Adipose tissue (tissue), 3 donors: ENCODE measurements around the gene FAM83G. TPM values are rescaled to one million over a fixed set of nuclear protein-coding genes. Genes with fewer than 3 reads are reported as not detected.
"Not testable (repeated sequence)": the region's sequence is repeated elsewhere in the genome, so short reads cannot be mapped to it uniquely, and the experiment has no call there.

Experiments
- H3K27ac ChIP-seq: one replicate; pipeline ENCODE4 v1.5.1; 2013; ENCODE audit warnings: low read depth, low read length
- WGBS, 3 donors: extraction: QIAGEN DNeasy Blood & Tissue Kit; methylation state at CpG; one replicate each; pipeline ENCODE4 v1.1.7; 2013; 5-methylcytosine and 5-hydroxymethylcytosine counted together
- polyA plus RNA-seq, 3 donors: library from polyadenylated mRNA; stranded (reverse); fragments of 200-250 nt; gene quantifications; one replicate each; pipeline ENCODE4 v1.2.3, GENCODE V29; 2013
- donor health status: healthy with polysubstance abuse.
- donor health status: Bipolar disorder and iron deficiency.
- donor health status: healthy.

Gene FAM83G
- 1 to 10 TPM in 2 of 3 donors, under 1 TPM in 1; 0.90 to 5.8 (median 4.9) TPM for polyA plus RNA-seq

GRCh38 chr17:19004421-19005136 is at the start of gene FAM83G:
Gene FAM83G, minus strand, starts transcription at chr17:19004764. Its CDS starts 723 bp downstream, at chr17:19004041.
- WGBS, 3 donors: 3 to 8% (median 6%) methylated on average over 58 to 67 of the region's 67 CpGs
- H3K27ac ChIP-seq: no peak within 1 kb of the TSS

- WGBS, 3 donors: 14 to 64% (median 57%) methylated on average over 2 to 4 of the region's 7 CpGs
- not testable (repeated sequence) for H3K27ac ChIP-seq
Measured at GRCh38 chr17:19048826-19049225, 44.3 kb upstream of the FAM83G start.

DNA sequence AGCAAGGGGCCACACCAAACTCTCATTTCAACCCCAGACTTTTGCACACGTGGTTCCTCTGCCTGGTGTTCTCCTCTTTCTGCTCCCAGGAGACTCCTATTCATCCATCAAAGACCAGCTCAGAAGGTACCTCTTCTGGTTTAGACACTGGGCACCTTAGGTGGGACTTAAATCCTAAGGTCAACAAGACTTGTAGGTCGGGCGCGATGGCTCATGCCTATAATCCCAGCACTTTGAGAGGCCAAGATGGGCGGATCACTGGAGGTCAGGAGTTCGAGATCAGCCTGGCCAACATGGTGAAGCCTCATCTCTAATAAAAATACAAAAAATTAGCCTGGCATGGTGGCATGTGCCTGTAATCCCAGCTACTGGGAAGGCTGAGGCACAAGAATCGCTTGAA is 42.9 kb upstream of the FAM83G start:
- WGBS, 3 donors: 93 to 98% (median 95%) methylated on average over 5 of the region's 7 CpGs
- not testable (repeated sequence) for H3K27ac ChIP-seq

DNA sequence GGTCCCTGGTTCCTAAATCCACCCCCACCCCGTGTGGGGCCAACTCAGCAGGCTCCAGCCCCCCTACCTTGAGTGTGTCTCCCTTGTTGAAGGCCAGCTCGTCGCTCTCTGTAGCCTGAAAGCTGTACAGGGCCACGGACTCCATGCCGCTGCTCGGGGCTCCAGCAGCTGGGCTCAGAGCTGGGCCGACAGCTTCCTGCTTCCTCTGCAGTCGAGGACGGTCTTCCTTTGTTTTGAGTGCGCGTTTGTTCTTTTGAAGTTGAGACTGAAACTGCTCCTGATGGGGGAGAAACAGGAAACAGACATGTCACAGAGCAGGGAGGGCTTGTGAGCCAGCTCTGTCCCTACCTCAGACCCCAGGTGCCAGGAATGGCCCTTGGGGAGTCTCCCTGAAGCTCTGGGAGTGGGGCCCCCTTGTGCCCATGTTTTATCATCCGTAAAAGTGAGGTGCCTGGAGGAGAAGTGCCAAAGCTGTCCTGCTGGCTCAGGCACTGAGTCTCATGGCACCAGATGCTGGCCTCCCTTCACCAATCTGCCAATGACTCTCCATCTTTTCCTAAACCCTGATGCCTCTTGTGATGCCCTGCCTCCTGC is 42.3 kb upstream of the FAM83G start, which contains the start of gene GRAP:
TSS of gene GRAP (minus strand) at position 176 of the 594 bp plus-strand sequence. CDS start at position 145, 31 bp downstream.
- WGBS, 3 donors: no CpG with 5 or more reads among the region's 12 CpGs
- not testable (repeated sequence) for H3K27ac ChIP-seq

- H3K27ac ChIP-seq: not testable (repeated sequence)
- no CpG with 5 or more reads among the region's 9 CpGs for WGBS, 3 donors
Measured at GRCh38 chr17:19044643-19045042, 40.1 kb upstream of the FAM83G start.

DNA sequence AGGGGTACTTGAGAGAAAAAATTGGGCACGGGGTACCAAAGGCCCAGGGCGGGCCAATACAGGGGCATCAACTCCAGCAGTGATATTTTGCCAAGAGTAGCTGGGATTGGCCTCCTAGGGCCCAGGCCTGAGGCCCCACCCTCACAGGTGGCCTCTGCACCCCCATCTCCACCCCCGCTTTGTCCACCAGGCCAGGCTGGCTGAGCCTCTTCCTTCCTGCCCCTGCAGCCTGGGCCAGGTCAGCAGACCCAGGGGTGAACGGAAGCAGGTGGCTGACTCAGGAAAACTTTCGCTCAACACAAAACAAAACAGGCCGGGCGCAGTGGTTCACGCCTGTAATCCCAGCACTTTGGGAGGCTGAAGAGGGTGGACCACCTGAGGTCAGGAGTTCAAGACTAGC is 38.5 kb upstream of the FAM83G start:
- WGBS, 3 donors: no CpG with 5 or more reads among the region's 8 CpGs
- not testable (repeated sequence) for H3K27ac ChIP-seq

DNA sequence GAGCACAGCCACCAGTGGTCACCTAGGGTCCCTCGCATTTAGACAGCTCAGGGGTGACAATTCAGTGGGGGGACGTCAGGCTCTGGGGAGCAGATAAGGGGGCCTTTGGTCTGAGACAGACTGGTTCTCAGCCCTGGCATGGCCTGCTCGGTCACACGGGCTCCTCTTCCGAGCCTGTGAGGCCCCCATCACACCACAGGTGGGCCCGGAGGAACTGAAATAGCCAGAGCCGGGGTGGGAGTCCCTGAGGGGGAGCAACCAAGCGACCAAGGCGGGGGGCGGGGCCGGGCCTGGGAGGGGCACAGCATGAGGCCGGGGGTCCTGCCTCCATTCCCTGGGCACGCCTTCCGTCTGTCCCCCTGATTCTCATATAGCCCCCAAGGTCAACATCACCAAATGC is 37.8 kb upstream of the FAM83G start:
- WGBS, 3 donors: no CpG with 5 or more reads among the region's 14 CpGs
- not testable (repeated sequence) for H3K27ac ChIP-seq

DNA sequence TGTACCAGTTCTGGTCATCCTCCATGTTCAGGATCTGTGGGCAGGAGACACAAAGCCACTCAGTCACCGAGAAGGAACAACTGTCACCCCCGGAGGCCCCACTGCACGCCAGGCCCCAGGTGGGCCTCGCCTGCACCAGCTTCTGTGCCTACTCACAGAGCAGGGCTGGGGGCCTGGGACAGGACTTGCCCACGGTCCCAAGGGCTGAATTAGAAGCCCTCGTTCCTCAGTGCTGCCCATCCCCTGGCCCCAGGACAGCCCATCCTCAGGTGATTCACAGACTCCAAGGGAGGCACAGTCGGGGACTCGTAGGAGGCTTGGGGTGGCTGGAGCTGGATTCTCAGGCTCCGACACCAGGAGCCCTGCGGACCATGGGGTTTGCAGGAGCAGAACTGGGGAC is 37.3 kb upstream of the FAM83G start:
- not testable (repeated sequence) for H3K27ac ChIP-seq
- WGBS, 3 donors: 73 to 100% (median 79%) methylated on average over 1 to 2 of the region's 10 CpGs

GRCh38 chr17:19040350-19040749 is 35.8 kb upstream of the FAM83G start:
- WGBS, 3 donors: no CpG with 5 or more reads among the region's 9 CpGs
- H3K27ac ChIP-seq: not testable (repeated sequence)

DNA sequence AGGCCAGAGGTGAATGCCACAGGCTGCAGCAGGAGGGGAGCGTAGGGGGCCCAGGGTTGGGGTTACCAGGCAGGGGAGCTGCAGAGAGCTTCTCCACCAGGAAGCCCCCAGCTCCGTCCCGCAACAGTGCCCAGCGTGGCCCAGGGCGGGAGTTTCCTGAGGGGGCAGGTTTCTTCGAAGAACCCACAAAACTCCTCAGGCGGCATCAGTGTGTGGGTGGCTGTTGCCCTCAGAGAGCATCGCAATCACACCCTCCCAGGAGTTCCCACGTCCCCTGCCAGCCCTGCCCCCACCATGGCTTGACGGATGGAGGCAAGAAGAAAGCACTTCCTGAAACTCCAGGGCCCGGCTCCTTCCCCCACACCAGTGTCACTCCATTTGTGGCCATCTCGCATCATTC is 34.2 kb upstream of the FAM83G start:
- not testable (repeated sequence) for H3K27ac ChIP-seq
- WGBS, 3 donors: no CpG with 5 or more reads among the region's 12 CpGs

- WGBS, 3 donors: no CpG with 5 or more reads among the region's 17 CpGs
- H3K27ac ChIP-seq: not testable (repeated sequence)
Measured at GRCh38 chr17:19038007-19038406, 33.4 kb upstream of the FAM83G start.

GRCh38 chr17:19037547-19037946 is 33.0 kb upstream of the FAM83G start:
- WGBS, 3 donors: 43% methylated on average over 1 of the region's 6 CpGs; no CpG with 5 or more reads in 2 of the 3 donors
- H3K27ac ChIP-seq: not testable (repeated sequence)

- no CpG with 5 or more reads among the region's 6 CpGs for WGBS, 3 donors
Measured at GRCh38 chr17:19036186-19036585, 31.6 kb upstream of the FAM83G start.

DNA sequence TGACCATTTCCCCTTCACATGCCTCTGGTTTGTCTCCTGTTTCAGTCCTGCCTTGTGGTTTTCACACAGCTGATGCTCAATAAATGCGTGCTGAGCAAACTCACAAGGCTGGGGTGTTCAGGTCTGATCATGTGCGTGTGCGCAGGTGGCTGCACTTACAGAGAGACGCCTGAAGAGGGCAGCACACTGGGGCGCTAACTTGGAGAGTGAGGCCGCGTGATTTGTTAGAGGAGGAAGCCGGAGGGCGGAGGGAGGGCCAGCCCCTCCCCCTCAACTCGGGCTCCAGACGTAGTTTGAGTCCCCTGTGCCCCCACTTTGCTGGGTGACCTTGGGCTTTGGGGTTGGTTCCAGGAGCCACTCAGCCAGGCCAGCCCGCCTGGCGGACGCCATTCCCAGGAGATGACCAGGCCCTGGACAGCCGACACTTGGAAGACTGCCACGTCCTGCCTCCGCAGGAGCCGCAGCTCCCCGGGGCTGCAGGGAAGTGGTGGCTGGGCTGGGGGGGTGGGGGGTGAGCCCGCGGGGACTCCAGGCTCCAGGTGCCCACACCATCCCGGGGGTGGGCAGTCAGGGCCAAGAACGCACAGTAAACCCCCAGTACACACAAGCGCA is 27.9 kb upstream of the FAM83G start:
- H3K27ac ChIP-seq: not testable (repeated sequence)
- WGBS, 3 donors: 33 to 54% methylated on average over 2 to 3 of the region's 24 CpGs; no CpG with 5 or more reads in 1 of the 3 donors

More at GRCh38 chr17:19036186-19036585, 31.6 kb upstream of the FAM83G start:
- not testable (repeated sequence) for H3K27ac ChIP-seq

DNA sequence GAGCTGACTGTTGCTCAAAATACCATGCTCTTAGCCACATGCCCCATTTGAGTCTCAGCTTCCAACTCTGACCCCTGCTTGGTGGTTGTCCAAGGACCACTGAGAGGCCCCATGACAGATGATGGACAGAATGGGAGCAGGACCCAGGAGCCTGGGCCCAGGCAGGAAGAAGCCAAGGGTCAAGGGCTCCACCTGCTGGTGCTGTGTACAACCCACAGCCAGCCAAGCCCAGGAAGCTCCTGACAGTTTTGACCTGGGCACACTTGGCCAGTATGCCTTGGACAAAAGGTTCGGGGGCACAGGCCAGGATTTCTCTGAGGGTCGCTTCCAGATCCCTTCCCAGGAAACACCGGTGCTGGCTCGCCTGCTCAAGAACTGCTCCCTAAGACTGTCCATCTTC is 27.2 kb upstream of the FAM83G start:
- WGBS, 3 donors: no CpG with 5 or more reads among the region's 4 CpGs
- H3K27ac ChIP-seq: not testable (repeated sequence)

DNA sequence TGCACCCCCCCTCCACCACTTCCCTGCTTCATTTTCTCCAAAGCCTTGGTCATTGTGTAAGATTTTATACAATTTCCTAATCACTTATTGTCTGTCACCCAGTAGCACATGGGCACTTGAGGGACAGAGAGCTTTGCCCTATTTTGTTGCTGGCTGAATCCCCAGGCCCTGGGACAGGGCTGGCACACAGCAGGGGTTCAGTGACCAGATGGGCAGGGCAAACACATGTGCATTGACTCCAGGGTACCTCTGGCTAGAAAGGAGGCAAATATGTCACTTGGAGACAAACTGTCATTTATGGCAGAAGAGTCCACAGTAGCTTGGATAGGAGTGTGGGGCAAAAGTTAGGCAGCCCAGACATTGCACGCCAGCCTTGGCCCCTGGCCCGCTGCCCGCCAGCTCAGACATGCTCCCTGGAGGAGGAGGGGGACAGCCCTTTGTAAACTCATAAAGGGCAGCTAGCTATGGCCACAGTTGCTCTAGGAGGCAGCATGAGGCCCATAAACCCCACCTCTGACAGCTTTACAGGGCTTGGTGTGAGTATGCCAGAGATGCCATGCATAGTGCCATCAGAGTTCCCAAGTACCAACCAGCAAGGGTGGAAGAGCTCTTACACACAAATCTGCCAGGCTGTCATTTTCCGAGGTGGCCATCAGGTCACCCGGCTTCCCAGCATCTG is 26.3 kb upstream of the FAM83G start:
- 88 to 100% methylated on average over 1 to 2 of the region's 5 CpGs; no CpG with 5 or more reads in 1 of the 3 donors for WGBS, 3 donors

GRCh38 chr17:19029740-19030139 is 25.2 kb upstream of the FAM83G start:
- not testable (repeated sequence) for H3K27ac ChIP-seq
- WGBS, 3 donors: 60% methylated on average over 1 of the region's 5 CpGs; no CpG with 5 or more reads in 2 of the 3 donors

More for the DNA sequence above, 26.3 kb upstream of the FAM83G start:
- H3K27ac ChIP-seq: not testable (repeated sequence)

GRCh38 chr17:19028671-19029070 is 24.1 kb upstream of the FAM83G start:
- WGBS, 3 donors: no CpG with 5 or more reads among the region's 11 CpGs

More at GRCh38 chr17:19028671-19029070, 24.1 kb upstream of the FAM83G start:
- H3K27ac ChIP-seq: not testable (repeated sequence)
